GM12875 (cell line): ENCODE results near the gene CUL3.

Source experiments
- H3K4me3 ChIP-seq: one replicate; pipeline ENCODE4 v1.5.1; 2011; ENCODE audit warnings: low read depth, low read length, control low read depth
- CTCF ChIP-seq: IDR thresholded peaks from 2 replicates; pipeline ENCODE4 v1.5.1; 2011; ENCODE audit warnings: low read depth, mild to moderate bottlenecking, control low read depth, inconsistent platforms, low read length, moderate library complexity, borderline replicate concordance; ENCODE audit not compliant: insufficient read depth

CUL3 gene

GRCh38 chr2:224585211-224586088, at the start of gene CUL3:
TSS of gene CUL3 (minus strand) at chr2:224585363. CDS start at chr2:224585009, 354 bp downstream.
- no peak for TF ChIP-seq CTCF
- peak within 1 kb of the TSS; percentile 70 for H3K4me3 ChIP-seq

DNA sequence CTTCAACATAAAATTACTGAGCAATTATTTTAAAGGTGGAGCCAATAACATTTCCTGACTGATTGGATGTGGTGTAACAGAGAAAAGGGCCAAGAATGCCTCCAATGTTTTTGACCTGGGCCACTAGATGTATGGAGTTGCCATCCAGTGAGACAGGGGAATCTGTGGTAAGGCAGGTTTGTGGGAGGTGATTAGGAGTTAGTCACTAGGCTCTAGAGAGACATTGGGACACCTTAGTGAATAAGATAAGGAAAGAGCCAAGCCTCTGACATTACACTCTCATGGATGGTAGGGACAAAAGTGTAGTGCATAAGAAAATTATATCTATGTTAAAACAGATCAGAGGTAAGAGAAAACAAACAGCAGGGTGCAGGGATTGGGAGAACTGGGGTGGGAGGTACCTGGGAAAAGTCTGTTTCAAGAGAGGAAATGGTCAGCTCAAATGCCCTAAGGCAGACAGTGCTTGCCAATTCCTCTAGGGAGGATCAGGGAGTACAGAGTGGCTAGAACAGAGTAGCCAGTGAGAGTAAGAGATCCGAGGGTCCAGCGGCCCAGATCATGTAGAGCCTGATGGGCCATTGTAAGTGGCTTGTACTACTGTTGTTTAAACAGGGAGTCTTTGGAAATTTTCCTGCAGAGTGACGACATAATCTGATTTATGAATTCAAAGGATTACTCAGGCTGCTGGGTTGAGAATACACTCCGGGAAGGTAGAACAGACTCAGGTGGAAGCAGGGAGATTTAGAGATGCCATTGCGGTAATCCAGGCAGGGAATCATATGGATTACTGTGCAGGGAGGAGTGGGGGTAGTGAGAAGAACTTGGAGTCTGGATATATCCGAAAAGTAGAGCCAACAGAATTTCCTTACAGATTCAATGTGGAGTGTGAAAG, 45.7 kb upstream of the CUL3 start:
- H3K4me3 ChIP-seq = no peak overlapping the region
- no peak for TF ChIP-seq CTCF

DNA sequence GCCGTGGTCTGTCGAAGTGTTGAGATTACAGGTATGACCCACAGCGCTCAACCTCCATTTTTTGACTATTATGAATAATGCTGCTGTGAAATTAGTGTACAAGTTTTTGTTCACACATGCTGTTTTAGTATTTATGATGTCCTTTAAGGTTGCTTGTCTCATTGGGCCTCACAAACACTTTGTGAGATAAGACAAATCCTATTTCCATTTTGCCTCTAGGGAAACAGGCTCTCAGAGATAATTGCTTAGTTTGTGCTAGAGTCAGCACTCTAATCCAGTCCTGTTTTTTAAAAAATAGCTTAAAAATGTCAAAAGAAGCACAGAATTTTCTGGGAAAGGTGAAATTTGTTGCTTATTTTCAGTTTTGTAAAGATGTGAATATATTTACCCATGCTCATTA, 43.3 kb upstream of the CUL3 start:
- H3K4me3 ChIP-seq = no peak overlapping the region
- TF ChIP-seq CTCF = no peak

DNA sequence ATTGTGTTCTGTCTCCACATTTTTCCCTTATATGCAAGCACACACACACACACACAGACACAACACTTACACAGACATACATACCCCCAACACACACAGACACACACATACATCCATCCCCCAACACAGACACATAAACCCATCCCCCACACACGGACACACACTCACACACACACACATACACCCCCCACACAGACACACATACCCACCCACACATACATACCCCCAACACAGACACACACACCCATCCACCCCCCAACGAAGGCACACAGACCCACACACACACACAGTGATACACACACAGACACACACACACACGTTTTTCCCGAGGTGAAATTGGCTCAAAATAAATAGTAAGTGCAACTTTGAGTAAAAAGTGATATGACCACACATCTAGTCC, 41.6 kb upstream of the CUL3 start:
- no peak for TF ChIP-seq CTCF
- no peak overlapping the region for H3K4me3 ChIP-seq

DNA sequence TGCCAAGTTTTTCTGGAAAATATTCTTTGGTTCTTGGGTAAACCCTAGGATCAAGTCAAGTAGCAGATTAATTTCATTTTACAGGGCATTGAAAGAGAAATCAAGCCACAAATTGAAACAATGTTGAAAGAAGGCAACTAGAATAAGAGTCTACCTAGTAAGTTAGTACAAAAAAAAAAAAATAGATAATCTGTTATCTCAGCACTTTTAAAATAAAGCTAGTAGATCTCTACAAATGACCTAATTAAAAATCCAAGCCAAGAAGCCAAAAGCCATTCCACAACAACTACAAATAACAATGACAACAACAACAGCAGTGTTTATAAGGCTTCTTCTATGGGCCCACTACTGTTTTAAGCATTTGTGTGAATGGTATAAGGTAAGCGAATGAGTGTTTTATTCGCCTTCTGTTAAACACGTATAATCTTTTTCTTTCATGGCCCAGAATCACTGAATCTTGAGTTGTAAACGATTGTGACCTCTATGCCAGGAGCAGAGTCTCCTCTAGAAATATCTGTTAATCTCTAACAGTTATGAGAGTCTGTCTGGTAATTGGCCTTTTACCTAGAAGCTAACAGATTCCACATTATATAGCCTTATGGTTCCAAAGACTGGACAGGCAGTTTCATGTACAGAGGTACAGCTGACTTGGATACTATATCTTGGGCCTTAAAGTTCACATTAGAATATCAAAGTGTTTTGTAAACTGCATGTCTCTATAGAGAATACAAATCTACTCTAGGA, 28.6 kb upstream of the CUL3 start:
- no peak overlapping the region for H3K4me3 ChIP-seq

DNA sequence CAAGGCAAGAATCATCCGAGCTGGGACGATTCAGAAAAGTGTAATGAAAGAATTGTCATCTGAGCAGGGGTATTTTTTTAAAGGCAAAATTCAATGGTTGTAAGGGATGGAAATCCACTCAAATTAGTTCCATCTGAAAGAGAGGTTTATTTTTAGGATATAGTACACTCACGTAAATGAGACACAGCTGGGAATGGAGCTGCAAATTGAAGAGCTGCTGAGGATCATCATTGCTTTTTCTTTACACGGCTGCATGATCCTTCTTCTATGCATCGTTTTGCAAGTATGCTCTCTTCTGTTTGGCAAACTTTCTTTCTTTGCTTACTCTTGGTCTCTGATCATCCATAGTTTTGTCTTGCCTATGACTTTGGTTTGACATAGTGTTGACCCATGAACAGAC, 27.4 kb upstream of the CUL3 start:
- no peak for TF ChIP-seq CTCF
- H3K4me3 ChIP-seq = no peak overlapping the region

More for the DNA sequence above, 28.6 kb upstream of the CUL3 start:
- no peak for TF ChIP-seq CTCF
